HG03378 (cell line): ENCODE measurements around the gene ZIC1.

Experiments
- ATAC-seq: cut with Tn5 transposase; IDR thresholded peaks from one replicate; pipeline ENCODE4 v1.9.1; 2021; ENCODE audit warnings: mild to moderate bottlenecking, moderate library complexity; ENCODE audit not compliant: unreplicated experiment

Gene ZIC1

DNA sequence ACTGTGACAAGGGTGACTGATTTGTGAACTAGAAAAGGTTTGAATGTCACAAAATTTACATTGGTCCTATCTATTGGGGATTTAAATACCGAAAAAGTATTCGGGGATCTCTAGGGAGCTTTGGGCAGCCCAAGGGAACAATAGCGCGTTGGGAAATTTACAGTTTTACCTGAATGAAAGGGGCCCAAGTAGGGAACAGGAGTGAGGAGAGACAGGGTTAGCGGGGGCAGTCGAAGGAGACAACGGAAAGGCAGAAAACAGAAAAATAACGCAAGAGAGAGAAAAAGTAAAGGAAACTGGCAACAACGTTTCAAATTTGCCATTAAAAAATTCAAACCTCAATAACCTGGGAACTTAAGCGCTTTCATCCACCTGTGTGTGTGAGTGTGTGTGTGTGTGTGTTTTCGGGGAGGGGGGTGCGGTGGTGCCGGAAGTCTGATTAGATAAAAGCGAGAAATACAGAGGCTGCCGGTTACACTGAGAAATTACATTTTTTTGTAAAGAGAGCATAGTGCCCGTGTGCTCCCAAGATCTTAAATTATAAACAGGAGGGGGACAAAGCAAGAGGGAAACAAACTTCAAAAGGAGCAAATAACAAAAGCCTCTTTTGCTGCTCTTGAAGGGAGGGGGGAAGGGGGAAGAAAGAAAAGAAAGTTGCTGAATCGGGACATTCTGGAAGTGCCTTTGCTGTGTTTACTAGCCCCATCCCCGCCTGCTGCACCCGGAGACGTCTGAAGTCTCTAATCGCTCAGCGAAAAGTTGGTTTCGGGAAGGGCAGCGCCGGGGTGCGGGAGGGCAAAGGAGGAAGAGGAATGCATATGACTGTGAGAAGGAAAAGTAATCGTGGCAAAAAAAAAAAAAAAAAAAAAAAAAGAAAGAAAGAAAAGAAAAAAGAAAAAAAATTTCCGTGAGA, 721 bp upstream of the ZIC1 start:
- no peak for ATAC-seq

DNA sequence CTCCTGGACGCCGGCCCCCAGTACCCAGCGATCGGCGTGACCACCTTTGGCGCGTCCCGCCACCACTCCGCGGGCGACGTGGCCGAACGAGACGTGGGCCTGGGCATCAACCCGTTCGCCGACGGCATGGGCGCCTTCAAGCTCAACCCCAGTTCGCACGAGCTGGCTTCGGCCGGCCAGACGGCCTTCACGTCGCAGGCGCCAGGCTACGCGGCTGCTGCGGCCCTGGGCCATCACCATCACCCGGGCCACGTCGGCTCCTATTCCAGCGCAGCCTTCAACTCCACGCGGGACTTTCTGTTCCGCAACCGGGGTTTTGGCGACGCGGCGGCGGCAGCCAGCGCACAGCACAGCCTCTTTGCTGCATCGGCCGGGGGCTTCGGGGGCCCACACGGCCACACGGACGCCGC, 956 bp downstream of the ZIC1 start:
- ATAC-seq = no peak

DNA sequence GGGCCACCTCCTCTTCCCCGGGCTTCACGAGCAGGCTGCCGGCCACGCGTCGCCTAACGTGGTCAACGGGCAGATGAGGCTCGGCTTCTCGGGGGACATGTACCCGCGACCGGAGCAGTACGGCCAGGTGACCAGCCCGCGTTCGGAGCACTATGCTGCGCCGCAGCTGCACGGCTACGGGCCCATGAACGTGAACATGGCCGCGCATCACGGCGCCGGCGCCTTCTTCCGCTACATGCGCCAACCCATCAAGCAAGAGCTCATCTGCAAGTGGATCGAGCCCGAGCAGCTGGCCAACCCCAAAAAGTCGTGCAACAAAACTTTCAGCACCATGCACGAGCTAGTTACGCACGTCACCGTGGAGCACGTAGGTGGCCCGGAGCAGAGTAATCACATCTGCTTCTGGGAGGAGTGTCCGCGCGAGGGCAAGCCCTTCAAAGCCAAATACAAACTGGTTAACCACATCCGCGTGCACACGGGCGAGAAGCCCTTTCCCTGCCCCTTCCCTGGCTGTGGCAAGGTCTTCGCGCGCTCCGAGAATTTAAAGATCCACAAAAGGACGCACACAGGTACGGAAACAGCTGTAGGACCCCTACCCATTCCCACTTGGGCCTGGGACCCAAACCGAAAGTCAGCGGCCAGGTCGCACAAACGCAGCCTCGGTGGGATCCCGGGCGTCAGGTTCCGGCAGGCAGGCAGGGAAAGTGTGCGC, 1.5 kb downstream of the ZIC1 start:
- ATAC-seq = no peak

- ATAC-seq = no peak
Measured at GRCh38 chr3:147411238-147411814, 2.2 kb downstream of the ZIC1 start.

DNA sequence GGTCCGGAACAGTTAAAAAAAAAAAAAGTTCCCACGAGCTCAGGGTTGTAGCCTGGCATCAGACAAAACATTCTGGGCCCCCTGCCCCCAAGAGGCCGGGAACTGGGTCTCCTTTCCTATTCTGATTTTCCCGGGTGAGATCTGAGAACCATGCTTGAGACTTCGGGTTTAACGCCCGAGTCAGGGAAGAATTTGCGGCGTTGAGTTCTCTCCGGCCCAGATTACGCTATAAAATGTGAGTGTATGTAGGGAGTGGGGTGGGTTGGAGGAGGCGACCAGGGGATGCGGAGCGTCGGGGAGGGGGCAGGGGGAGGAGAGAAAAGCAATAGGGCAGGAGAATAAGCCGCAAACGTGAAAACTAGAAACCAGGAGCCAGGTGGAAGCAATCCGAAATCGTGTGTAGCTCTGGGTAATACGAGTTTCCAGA, 2.7 kb downstream of the ZIC1 start:
- ATAC-seq = no peak

DNA sequence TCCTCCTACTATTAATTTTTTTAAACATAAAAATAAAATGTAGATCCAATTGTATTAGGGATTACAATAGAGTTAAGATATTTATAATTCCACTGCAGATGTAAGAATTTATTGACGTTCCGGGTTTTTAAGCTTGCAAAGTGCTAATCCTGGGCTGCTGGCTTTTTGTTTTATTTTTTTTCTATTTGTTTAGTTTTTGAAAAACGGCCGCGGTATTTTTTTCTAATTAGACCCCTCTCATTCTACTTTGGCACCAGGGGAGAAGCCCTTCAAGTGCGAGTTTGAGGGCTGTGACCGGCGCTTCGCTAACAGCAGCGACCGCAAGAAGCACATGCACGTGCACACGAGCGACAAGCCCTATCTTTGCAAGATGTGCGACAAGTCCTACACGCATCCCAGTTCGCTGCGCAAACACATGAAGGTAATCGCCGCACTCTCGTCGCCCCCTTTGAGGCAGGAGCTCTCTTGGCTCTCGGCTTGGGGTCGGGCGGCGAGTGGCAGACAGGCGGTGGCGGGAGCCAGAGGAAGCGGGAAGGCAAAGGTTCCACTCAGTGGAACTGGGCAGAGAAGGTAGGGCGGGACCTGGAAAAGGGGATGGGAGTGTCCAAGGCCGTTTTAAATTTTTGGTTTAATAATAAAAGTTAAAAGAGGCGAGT, 3.2 kb downstream of the ZIC1 start:
- no peak for ATAC-seq

- ATAC-seq = no peak
Measured at GRCh38 chr3:147412917-147413685, 3.9 kb downstream of the ZIC1 start.

GRCh38 chr3:147413686-147414389, 4.7 kb downstream of the ZIC1 start:
- ATAC-seq = no peak

DNA sequence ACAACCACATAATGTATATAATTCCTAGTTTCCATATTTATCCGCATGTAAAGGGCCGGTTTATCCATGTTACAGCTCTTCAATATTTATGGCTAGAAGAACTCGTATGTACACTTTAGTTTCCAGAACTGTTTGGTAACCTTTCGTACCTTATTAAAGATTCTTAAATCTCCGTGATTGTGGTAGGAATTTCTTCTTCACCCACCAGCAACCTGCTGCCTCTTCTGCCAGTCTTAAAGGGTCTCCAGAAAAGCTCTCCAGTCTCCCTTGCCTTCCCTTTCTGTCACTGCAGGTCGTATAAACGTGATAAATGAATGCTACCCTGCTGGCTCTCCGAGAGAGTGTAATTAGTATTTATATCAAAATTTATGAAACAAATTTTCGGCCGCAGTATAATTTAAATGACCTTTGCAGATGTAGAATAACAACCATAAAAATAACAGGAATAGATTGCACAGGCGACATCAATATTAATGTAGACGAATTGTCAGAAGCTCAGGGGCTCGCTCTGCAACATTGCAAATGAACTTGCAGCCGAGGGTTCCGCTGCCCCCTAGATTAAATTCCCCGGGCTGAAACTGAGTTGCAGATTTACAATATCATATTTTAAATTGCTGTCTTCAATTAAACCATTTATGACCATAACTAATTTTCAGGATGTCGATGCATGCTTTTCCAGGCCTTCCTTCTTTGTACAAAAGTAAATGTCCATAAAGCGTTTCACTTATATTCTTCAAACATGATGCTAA, 5.4 kb downstream of the ZIC1 start:
- no peak for ATAC-seq

- ATAC-seq = no peak
Measured at GRCh38 chr3:147415286-147415685, 6.1 kb downstream of the ZIC1 start.

DNA sequence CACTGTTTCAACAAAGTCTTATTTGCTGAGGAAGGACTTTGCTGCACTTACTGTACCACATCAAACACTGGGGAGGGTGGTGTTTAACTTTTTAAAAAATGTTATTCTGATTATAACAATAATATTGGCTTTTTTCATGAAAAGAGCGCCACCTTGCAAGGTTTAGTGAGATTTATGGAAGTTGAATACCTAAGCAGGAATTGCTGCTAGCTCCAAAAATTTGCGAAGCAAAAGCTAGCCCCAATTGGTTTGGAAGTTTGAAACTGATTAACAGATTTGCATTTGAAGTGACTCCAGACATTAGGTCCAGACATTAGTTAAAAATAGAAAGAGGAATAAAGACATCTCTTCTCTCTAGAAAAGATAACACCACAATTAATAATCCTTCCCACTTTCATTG, 6.7 kb downstream of the ZIC1 start:
- no peak for ATAC-seq

GRCh38 chr3:147416931-147417330, 7.8 kb downstream of the ZIC1 start:
- ATAC-seq = no peak

GRCh38 chr3:147417551-147418295, 8.6 kb downstream of the ZIC1 start:
- ATAC-seq = no peak

GRCh38 chr3:147418371-147418781, 9.2 kb downstream of the ZIC1 start:
- ATAC-seq = no peak

DNA sequence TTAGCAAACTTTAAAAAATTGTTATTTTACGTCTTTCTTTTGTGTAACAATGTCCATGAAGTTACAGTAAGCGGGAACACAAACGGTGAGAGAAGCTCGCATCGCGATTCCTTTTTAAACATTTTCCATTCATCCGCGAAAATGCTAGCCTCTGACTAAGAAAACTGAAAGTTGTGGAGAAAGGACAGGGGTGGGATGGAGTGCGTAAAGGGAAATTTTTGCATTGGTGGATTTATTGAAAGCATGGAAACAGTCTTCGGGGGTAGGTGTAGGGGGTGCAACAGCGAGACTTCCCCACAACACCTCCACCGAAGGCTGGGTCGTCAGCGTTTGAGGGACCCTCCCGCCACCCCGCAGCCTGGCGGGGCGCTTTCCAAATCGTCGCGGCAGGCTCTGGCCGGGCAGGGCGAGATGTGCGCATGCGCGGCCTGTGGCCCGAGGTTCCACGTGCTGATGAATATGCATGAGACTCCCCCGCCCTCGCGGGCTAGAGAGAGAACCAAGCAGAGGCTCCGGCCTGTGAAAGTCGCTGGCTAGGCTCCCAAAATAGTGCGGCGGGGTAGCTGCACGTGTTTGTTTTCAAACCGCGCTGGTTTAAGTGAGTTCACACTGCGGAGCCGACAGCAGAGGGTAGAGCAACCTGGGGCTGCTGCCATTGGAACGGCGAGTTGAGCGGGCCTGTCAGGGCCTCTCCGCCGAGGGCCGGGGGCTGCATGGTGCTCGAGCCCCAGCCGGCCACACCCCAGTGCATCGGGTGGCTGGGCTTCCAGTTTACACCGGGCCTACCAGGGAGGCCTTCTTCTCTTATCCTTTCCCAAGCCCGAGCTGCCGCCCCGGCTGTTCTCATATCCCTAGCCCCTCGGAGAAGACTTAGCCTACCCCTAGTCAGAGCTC, 9.9 kb downstream of the ZIC1 start:
- ATAC-seq = no peak

- ATAC-seq = no peak
Measured at GRCh38 chr3:147419781-147420224, 10.6 kb downstream of the ZIC1 start.
